BE2C (cell line): Measurements from ENCODE around the gene GRIN2D.

Source experiments
- DNase-seq: peaks from one replicate; pipeline ENCODE4 v3.0.0-alpha.2; 2020
- H3K27me3 ChIP-seq: fragments of 250-450 bp; sonication (Bioruptor Pico); 2 replicates; pipeline ENCODE4 v1.5.1; 2020; ENCODE audit warnings: mild to moderate bottlenecking
- H3K36me3 ChIP-seq: fragments of 250-450 bp; sonication (Bioruptor Pico); 2 replicates; pipeline ENCODE4 v1.5.1; 2020; ENCODE audit warnings: mild to moderate bottlenecking
- H3K4me1 ChIP-seq: fragments of 250-450 bp; sonication (Bioruptor Pico); 2 replicates; pipeline ENCODE4 v1.5.1; 2020
- H3K4me3 ChIP-seq: 2 replicates; pipeline ENCODE4 v1.5.1; 2011; ENCODE audit warnings: low read depth, low read length
- H3K9me3 ChIP-seq: fragments of 250-450 bp; sonication (Bioruptor Pico); 2 replicates; pipeline ENCODE4 v1.5.1; 2020
- TF ChIP-seq, protein P1 (sequence below): IDR thresholded peaks from 2 replicates; pipeline ENCODE4 v1.5.1; 2012; ENCODE audit warnings: mild to moderate bottlenecking, low read depth, low read length

GRIN2D gene

DNA sequence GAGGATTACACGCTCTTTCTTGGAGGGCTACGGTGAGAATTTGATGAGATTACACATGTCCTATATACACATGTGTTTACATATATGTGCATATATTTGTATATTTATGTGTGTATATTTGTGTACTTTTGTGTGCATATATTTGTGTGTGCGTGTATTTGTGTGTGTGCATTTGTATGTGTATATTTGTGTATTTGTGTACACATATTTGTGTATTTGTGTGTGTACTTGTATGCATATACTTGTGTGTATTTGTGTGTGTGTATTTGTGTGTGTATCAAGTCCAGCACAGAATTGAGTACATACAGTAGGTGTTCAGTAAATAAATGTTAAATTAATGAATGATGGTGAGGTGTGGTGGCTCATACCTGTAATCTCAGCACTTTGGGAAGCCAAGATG lies 31.6 kb upstream of the GRIN2D start:
- no peak for DNase-seq

DNA sequence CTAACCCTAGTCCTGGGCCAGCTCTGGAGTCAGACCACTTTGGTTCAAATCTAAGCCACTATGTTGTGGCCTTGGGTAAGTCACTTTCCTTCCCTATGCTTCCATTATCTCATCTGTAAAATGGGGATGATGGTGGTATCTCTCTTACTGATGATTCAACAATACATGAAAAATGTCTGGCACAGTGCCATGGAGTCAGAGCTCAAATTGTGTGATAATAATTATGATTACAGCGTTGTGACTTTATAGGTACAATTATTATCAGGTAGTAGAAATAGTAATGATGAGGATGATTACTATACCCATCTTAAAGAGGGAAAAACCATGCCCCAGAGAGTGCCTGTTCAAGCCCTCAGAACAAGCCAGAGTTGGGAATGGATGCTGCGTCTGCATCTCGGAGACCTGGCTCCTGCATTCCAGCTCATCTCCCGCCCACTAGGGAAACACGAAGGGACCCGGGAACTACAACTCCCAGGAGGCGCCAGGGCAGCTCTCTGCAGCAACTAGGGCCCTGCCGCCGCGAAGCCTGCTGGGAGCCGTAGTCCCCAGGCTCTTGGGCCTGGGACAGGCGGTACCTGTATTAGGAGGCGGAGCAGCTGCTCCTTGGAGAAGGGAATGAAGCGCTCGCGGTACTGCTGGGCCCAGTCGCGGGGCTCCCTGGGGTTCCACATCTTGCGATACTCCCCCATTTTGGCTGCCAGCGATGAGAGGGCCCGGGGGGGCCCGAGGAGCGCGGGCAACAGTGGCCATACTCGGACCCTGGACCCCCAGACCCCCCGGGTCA lies 30.6 kb upstream of the GRIN2D start:
- Histone ChIP-seq H3K4me3 (peak overlapping the region; percentile 79), H3K9me3 (peaks cover 5% of the 10 kb centered on the region; the same call in 1 of the 2 replicates), H3K4me1 (no peaks in the 10 kb centered on the region), H3K27me3 (no peaks in the 10 kb centered on the region), H3K36me3 (no peaks in the 10 kb centered on the region)
- peak; percentile 97 for DNase-seq
- TF ChIP-seq, protein P1, sequence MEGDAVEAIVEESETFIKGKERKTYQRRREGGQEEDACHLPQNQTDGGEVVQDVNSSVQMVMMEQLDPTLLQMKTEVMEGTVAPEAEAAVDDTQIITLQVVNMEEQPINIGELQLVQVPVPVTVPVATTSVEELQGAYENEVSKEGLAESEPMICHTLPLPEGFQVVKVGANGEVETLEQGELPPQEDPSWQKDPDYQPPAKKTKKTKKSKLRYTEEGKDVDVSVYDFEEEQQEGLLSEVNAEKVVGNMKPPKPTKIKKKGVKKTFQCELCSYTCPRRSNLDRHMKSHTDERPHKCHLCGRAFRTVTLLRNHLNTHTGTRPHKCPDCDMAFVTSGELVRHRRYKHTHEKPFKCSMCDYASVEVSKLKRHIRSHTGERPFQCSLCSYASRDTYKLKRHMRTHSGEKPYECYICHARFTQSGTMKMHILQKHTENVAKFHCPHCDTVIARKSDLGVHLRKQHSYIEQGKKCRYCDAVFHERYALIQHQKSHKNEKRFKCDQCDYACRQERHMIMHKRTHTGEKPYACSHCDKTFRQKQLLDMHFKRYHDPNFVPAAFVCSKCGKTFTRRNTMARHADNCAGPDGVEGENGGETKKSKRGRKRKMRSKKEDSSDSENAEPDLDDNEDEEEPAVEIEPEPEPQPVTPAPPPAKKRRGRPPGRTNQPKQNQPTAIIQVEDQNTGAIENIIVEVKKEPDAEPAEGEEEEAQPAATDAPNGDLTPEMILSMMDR: no peak

More for the DNA sequence above, 31.6 kb upstream of the GRIN2D start:
- TF ChIP-seq, protein P1: no peak
- peaks cover 5% of the 10 kb centered on the region; the same call in 1 of the 2 replicates for H3K9me3 ChIP-seq
- no peaks in the 10 kb centered on the region for H3K27me3 ChIP-seq
- no peaks in the 10 kb centered on the region for H3K36me3 ChIP-seq
- H3K4me1 ChIP-seq: no peaks in the 10 kb centered on the region
- H3K4me3 ChIP-seq: no peak overlapping the region

DNA sequence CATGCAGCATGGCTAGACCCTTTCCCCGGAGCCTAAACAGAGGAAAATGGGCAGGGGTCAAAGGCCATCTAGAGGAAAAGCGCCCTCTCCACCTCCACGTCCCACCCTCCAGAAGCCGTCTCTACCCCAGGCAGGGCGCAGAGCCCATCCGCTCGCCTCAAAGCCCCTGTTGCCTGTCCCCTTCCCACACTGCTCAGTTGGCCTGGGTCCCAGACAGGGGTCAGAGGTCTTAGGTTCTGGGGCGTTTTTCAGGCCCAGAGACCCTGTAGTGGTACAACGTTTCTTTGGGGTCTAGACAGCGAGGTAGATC lies 30.0 kb upstream of the GRIN2D start:
- Histone ChIP-seq H3K4me1 (peaks cover under 1% of the 10 kb centered on the region), H3K27me3 (no peaks in the 10 kb centered on the region), H3K4me3 (peak overlapping the region; percentile 79), H3K9me3 (peaks cover 5% of the 10 kb centered on the region; the same call in 1 of the 2 replicates), H3K36me3 (no peaks in the 10 kb centered on the region)
- TF ChIP-seq, protein P1: no peak
- DNase-seq: no peak

DNA sequence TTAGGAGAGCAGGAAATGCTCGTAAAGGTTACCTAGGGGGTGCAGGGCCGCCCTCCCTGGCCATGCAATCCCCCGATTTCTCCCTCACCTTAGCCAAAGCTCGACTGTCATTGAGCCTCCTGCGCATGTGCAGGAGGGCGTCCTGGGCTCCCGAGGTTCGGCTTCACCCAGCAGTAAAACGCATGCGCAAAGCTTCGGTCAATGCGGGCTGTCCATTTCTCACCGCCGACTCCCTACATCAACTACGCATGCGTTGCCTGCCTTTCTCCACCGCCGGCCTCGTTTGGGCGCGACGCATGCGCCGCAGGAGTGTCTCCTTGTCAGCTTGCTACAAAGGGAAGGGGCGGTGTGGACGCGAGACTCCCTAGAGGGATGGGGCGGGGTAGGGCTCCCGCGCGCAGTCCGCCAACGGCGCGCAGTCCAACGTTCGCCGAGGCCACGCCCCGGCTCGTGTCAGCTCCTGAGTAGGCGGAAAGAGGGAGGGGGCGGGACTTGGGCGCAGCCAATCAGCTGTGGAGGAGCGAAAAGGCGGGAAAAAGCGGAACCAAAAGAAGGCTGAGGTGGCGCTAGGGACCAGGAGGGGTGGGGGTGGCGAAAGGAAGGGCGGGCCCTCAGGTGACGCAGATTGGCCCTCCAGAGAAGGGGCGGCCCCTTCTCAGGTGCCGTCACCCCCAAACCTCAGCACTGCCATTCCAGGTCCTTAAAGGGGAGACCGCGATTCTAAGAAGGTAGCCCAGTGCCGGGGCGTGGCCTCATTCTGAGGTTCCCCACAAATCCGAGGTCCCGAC lies 29.5 kb upstream of the GRIN2D start, which contains the start of the genes SYNGR4 and TMEM143:
Gene SYNGR4 (plus strand): TSS at position 558 of the 788 bp plus-strand sequence. CDS start 1,476 bp downstream, outside the sequence.
Gene TMEM143 (minus strand): TSS at position 131 of the 788 bp plus-strand sequence. CDS start 20 bp downstream, at position 111.
- Histone ChIP-seq H3K27me3 (no peaks in the 10 kb centered on the region), H3K4me1 (peaks cover 4% of the 10 kb centered on the region), H3K4me3 (peak within 1 kb of the TSS; percentile 79), H3K9me3 (peaks cover 5% of the 10 kb centered on the region; the same call in 1 of the 2 replicates), H3K36me3 (no peaks in the 10 kb centered on the region)
- DNase-seq: peak; percentile 99
- TF ChIP-seq, protein P1: no peak

DNA sequence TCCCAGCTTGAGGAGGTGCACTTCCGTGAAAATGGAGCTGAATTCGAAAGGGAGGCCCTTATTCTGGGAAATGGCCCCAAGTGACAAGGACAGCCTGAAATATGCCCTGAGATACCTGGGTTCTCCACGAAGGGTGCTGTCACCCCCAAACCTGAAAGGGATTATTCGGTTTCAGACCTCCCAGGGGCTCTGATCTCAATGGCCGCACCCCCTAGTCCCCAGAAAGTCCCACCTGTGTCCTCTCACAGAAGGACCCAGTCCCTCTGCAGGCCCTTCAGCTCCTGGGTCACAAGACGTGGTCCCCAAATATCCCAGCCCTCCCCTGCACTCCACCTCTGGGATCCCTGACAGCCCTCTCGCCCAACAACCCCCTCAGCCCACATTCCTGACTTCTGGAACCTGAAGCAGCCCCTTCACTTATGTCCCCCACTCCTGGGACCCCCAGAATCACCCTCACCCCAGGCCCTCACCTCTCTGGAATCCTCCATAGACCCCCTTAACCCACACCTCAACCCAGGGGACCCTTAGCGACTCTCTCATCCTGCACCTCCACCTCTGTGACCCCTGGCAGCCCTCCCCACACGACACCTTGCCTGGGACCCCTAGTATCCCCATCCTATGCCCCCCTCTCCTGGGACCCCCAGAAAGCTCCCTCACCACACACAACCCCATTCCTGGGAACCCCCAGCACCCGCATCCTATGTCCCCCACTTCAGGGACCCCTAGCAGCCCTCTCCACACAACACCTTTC lies 28.7 kb upstream of the GRIN2D start:
- peaks cover 12% of the 10 kb centered on the region for H3K4me1 ChIP-seq

More for the DNA sequence above, 28.7 kb upstream of the GRIN2D start:
- TF ChIP-seq, protein P1: no peak
- Histone ChIP-seq H3K9me3 (peaks cover 5% of the 10 kb centered on the region; the same call in 1 of the 2 replicates), H3K4me3 (no peak overlapping the region), H3K27me3 (no peaks in the 10 kb centered on the region), H3K36me3 (no peaks in the 10 kb centered on the region)
- DNase-seq: no peak
